Activated gamma-delta T cell (primary cell): ENCODE measurements around the gene NOP58.
"Not testable (repeated sequence)": the region's sequence is repeated elsewhere in the genome, so short reads cannot be mapped to it uniquely, and the experiment has no call there.

Experiments
- DNase-seq: peaks from one replicate; lab custom pipeline; 2025; lab: John Stamatoyannopoulos, UW

The NOP58 gene

DNA sequence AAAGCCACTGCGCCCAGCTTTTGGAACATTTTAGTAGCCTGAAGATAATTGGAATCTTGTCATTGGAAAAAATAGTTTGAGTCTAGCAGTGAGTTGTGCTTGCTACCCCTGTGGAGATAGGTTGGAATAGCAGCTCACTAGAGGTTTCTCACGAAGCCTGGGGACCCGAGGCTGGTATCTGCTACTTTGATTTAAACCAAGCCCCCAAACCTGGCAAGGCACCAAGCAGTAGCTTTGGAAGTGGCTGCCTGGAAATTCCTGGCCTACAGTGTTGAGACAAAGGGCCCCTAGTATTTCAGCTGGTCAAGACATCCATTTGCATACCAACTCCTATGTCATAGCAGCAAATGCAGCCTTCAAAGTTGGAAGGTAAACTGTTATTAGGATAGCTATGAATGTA is 42.1 kb downstream of the NOP58 start:
- no peak for DNase-seq

DNA sequence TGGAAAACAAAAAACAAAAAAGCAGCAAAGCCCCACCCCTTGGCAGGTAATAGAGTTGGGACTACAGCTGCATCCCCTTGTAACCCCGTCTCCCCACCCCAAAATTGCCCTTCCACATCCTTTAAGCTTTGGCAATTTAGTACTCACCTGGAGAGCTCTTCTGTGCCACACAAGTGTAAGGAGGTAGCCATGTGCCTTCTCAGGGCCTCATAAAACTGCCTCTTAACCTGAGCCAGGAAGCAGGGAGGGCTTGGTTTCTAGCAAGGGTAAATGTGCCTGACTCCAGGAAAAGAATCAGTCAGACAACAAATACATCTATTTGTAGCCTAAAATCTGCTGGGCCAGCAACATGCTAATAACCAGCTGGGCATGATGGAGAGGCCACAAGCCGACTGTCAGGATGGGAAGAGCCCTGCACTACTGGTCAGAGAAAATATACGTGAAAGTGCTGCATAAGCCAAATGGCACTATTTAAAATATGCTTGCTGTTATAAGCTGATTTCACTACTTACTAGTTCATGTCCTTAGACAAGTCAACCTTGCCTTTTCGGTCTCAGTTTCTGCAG is 46.3 kb downstream of the NOP58 start:
- DNase-seq: no peak

DNA sequence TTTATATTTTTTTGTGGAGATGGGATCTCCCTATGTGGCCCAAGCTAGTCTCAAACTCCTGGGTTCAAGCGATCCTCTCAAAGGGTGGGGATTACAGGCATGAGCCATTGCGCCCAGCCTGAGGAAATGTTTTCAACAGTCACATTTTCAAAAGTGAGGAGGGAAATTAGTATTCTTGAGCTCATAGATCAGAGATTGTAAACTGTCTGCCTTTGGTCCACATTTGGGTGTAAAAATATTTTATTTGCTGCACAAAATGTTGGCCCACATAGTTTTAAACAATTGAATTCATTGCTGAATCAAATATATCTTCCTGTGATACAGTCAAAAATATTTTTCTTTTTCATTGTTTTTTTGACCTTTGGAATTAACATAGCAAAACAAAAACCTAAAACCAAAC is 48.6 kb downstream of the NOP58 start:
- no peak for DNase-seq

DNA sequence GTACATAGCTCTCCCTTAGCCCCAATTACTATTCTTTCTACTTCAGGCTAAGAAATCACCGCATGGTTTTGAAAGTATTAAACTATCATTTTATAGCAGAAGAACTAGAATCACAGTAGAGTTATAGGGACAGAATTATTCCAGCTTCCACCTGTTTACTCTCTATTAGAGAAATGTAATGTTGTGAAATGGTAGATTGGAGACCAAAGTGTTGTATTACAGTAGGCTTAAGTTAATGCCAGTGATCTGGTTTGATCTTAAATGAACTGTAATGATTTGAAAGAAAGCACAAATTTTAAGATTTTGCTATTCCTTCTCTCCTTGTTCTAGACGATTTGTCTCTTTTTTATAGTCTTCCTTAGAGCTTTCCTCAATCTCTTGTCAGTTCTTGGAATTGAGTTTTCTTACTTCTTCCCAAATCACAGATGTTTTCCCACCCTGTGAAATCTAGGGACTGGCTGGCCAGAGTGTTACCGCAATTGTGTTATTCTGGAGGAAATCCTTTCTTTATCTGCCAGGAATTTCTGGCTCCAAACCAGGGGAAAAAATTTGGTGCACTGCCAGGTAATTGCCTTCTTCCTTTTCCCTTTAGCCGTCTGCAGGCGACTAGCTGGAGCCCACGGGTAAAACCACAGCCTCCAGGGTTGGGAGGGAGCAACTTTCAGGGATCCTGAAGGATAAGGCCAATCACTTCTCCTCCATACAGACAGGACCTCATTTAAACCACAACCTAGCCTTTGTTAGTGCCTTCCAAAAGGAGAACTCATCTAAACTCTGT is 51.7 kb downstream of the NOP58 start:
- no peak for DNase-seq

DNA sequence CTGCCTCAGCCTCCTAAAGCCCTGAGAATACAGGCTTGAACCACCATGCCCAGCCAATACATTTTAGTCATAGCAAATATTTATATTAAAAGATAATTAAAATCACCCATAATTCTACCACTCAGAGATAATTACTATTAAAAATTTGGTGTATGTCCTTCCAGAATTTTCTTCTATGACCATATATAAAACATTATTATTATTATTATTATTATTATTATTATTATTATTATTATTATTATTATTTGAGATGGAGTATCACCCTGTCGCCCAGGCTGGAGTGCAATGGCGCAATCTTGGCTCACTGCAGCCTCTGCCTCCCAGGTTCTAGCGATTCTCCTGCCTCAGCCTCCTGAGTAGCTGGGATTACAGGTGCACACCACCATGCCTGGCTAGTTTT is 54.8 kb downstream of the NOP58 start:
- DNase-seq: not testable (repeated sequence)

DNA sequence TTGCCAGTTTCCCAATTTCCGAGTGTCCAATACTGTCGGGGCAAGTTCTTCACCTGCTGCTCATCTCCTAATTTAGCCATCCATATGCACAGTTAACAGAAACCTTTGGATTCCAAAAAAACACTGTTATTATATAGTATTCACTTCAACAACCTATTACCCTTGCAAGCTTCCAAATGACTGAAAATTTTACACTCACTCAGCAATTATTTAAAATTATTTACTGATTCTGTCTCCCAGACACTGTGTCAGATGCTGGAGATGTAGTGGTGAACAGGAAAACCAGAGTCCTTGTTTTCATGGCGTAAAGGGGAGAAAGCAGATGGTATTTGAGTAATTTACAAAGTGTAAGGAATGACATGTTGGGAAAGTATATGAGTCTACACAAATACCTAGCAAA is 56.9 kb downstream of the NOP58 start:
- no peak for DNase-seq

DNA sequence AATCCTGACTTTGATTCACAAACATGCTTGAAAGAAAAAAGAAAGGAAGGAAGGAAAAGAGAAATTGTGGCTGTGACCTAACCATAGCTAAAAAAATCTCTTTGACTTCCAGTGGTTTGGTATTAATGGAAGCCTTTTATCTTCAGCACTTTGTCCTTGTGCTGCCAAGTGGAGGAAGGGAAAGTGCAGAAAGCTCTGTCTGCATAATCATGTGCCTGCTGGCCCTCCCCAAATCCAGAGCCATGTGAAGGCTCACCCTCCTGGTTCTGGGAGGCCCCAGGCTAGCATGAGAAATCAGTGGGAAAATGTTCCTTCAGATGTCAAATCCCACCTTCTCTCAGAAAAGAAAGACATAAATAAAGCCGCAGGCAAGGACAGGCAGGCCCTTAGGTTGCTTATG is 62.3 kb downstream of the NOP58 start:
- no peak for DNase-seq

DNA sequence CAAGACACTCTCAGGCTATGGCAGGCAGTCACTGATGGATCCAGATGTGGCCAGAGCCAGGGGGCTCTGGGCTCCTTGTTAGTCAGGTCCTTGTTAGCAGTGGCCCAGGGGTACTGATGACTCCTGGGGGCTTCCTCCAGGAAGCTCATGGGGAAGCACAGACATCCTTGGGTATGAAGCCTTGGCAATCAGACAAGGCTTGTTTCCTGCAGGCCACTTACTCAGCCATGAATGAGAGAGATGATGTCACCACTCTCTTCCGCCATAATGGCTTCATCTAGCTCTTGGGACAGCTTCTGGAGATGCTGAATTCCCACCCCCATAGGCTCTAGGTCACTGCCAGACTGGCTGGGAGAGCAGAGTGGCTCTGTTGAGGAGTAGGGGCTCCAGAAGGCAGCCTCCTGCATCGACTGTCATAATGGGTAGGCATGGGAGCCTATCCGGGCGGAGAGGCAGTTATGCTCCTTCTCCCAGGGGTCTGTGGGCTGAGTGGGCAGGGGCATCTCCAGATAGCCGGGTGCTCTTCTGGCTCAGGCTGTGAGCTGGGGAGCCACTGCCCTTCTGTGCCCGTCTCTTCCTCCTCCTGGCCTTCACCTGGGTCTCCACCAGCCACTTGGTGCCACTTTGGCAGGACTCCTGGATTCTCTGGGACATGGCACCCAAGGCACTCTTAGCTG is 70.4 kb downstream of the NOP58 start:
- DNase-seq: no peak

DNA sequence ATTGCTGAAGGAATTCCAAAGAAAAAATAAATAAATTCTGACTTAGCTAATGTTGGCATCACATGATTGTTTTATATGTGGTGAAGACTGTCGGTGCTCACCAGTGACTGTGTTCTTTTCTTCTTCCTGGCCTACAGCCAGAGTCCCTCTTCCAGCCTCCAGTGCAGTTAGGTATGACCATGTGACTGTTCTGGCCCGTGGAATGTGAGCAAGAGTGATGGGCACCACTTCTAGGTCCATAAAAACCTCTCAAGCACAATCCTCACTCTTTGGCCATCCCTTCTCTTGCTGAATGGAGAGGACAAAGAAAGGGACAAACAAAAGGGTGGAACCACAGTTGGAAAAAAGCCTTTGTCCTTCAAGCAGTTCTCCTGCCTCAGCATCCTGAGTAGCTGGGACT is 71.6 kb downstream of the NOP58 start:
- DNase-seq: no peak

DNA sequence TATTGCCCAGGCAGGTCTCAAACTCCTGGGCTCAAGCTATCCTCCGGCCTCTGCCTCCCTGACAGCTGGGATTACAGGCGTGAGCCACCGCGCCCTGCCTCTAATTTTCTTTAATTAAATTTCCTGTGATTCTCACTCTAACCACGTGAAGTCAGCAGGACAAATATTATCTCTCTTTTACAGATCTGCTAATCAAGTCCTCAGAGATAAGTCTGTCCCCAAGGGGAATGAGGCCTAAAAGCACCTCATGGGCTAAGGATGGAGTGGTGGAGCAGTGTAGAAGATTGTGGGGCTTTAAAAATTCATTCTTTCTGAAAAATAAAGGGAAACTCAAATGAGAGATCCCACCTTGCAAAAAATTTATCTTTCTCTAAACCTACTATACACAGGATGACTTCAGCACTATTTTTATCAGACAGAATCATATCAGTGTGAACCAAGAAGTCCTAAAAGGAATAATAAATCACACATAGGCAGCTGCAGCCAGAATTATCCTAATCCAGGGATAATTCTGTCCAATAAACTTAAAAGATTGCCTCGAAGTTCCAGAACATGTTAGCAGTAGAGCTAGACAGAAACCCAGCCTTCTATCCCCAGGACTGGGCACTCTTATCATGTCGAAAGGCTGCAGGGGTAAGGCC is 72.3 kb downstream of the NOP58 start:
- no peak for DNase-seq

DNA sequence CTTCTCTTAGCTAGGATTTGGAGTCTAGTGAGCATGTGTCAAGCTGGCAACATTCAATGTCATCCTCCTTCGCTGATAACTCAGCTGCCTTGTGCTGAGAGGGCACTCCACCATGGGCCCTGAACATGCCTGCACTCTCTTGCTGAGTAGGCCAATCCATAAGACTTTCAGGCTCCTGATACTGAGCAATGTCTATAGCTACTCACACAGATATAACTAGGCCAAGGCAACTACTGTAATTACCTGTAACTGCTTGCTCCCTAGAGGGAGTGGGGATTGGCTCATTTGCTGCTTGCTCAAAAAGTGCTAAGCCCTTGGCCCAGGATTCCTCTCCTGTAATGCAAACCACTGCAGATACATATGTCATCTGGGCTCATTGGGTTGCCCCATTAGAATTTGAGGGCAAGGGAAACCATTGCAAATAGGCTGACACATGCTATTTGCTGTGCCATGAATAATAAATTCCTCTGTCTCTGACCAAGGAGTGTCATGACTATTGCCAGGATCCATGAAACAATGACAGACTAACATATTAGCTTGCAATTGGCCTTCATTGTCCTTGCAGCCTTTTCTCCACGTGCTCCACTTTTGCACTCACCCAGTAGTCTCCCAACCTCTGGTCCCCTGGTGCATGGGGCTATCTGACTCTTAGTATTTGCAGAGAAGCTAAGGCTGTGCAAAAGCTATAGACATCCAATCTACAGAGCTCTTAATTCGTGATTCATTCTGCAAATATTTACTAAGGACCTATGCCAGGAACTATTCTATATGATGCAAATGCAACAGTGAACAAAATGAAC is 73.7 kb downstream of the NOP58 start:
- DNase-seq: no peak

DNA sequence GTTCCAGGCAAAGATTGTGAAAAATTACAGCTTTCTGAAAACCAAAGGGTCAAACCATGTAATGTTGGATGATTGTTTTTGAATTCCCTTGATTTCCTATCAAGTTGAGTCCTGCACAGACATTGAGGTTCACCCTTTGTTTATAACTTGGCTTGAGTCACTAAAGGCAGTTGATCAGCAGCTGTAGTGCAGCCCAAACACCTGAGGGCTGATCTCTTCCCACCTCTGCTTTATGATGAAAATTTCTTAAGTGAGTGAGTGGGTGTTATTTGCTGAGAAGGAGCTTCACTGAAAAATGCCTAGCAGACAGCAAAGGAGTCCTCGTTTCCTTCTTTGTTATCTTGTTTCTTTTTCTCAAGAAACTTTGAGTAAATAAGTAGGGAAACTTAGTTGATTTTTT is 78.6 kb downstream of the NOP58 start:
- no peak for DNase-seq

DNA sequence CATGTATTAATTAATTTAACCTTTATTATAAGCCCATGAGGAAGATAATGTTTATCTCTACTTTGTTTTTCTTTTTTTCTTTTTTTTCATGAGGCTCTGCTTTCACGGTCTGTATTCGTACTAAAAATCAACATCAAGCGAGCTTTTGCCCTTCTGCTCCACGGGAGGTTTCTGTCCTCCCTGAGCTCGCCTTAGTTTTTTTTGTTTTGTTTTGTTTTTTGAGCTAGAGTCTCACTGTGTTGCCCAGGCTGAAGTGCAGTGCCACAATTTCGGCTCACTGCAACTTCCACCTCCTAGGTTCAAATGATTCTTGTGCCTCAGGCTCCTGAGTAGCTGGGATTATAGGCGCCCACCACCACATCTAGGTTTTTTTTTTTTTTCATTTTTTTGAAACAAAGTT is 80.6 kb downstream of the NOP58 start:
- DNase-seq: no peak
